ENCODE data around the gene SMOC1.

GRCh38 chr14:69873877-69874780 is 5.1 kb upstream of the SMOC1 start:
- TF ChIP-seq CTCF (IDR thresholded peaks at IDR 0.05) (no peak), EZH2phosphoT487 (IDR thresholded peaks at IDR 0.05) (no peak)
